ENCODE data around the gene TIMD4. TPM values are rescaled to one million over a fixed set of nuclear protein-coding genes. Genes with fewer than 3 reads are reported as not detected.
"Not testable (repeated sequence)": the region's sequence is repeated elsewhere in the genome, so short reads cannot be mapped to it uniquely, and the experiment has no call there.

TIMD4 gene
- total RNA-seq, 1 experiment from 2014 or later: not detected

DNA sequence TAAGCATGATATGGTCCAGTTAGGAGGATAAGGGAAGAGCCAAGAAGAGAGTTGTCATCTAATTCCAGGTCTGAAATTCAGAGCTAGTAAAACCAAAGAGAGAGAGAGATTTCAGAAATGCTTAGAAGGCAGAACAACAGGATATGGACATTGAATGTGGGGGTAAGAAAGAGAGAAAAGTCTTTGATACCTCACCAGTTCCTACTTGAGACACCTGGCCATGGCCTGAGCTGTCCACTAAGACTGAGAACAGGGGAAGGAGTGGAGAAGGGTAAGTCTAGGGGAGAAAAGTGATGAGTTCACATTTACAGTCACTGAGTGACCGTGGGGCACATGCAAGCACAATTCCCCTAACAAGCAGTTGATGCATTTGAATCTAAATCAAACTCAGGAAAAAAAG is 35.5 kb downstream of the TIMD4 start:
- TF ChIP-seq POLR2AphosphoS5 (IDR thresholded peaks at IDR 0.05; ENCODE audit: low read depth, low read length) (no peak), TCF7L2 (IDR thresholded peaks at IDR 0.05; ENCODE audit: low read depth, low read length) (no peak), SIN3A (IDR thresholded peaks at IDR 0.05; ENCODE audit: borderline replicate concordance, insufficient read depth, low read depth, low read length) (no peak)
- TF ChIP-seq, protein P1, sequence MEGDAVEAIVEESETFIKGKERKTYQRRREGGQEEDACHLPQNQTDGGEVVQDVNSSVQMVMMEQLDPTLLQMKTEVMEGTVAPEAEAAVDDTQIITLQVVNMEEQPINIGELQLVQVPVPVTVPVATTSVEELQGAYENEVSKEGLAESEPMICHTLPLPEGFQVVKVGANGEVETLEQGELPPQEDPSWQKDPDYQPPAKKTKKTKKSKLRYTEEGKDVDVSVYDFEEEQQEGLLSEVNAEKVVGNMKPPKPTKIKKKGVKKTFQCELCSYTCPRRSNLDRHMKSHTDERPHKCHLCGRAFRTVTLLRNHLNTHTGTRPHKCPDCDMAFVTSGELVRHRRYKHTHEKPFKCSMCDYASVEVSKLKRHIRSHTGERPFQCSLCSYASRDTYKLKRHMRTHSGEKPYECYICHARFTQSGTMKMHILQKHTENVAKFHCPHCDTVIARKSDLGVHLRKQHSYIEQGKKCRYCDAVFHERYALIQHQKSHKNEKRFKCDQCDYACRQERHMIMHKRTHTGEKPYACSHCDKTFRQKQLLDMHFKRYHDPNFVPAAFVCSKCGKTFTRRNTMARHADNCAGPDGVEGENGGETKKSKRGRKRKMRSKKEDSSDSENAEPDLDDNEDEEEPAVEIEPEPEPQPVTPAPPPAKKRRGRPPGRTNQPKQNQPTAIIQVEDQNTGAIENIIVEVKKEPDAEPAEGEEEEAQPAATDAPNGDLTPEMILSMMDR (IDR thresholded peaks at IDR 0.05): no peak
- TF ChIP-seq, protein P2, sequence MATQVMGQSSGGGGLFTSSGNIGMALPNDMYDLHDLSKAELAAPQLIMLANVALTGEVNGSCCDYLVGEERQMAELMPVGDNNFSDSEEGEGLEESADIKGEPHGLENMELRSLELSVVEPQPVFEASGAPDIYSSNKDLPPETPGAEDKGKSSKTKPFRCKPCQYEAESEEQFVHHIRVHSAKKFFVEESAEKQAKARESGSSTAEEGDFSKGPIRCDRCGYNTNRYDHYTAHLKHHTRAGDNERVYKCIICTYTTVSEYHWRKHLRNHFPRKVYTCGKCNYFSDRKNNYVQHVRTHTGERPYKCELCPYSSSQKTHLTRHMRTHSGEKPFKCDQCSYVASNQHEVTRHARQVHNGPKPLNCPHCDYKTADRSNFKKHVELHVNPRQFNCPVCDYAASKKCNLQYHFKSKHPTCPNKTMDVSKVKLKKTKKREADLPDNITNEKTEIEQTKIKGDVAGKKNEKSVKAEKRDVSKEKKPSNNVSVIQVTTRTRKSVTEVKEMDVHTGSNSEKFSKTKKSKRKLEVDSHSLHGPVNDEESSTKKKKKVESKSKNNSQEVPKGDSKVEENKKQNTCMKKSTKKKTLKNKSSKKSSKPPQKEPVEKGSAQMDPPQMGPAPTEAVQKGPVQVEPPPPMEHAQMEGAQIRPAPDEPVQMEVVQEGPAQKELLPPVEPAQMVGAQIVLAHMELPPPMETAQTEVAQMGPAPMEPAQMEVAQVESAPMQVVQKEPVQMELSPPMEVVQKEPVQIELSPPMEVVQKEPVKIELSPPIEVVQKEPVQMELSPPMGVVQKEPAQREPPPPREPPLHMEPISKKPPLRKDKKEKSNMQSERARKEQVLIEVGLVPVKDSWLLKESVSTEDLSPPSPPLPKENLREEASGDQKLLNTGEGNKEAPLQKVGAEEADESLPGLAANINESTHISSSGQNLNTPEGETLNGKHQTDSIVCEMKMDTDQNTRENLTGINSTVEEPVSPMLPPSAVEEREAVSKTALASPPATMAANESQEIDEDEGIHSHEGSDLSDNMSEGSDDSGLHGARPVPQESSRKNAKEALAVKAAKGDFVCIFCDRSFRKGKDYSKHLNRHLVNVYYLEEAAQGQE (IDR thresholded peaks at IDR 0.05; ENCODE audit: insufficient read depth in 1 of 2, low read depth in 2 of 2, low read length in 1 of 2): no peak
- Histone ChIP-seq H3K4me1 (ENCODE audit: control insufficient read depth, insufficient read depth, low read length) (no peaks in the 10 kb centered on the region), H3K9me3 (ENCODE audit: control insufficient read depth, insufficient read depth, low read depth, low read length) (no peaks in the 10 kb centered on the region), H3K27me3 (ENCODE audit: control insufficient read depth, insufficient read depth, low read length) (no peaks in the 10 kb centered on the region), H3K36me3 (ENCODE audit: control insufficient read depth, insufficient read depth, low read length) (no peaks in the 10 kb centered on the region), H3K27ac (ENCODE audit: low read length) (no peak overlapping the region), H3K4me3 (ENCODE audit: low read depth in 2 of 2, low read length in 2 of 2) (no peak overlapping the region)
- intact Hi-C loops (cut with micrococcal nuclease; ENCODE audit: unreplicated experiment): no loop called here
- ATAC-seq (no peak), DNase-seq (ENCODE audit: low read depth, low spot score) (no peak)
- POLR2A ChIA-PET: no interaction called here
- BruUV-seq (replicated peaks): no TSS peak
- CTCF ChIA-PET: no interaction called here
- in situ Hi-C loops (cut with HindIII; ENCODE audit: low pct_unique_long_range_greater_than_20kb, low sequenced_read_pairs): no loop called here

DNA sequence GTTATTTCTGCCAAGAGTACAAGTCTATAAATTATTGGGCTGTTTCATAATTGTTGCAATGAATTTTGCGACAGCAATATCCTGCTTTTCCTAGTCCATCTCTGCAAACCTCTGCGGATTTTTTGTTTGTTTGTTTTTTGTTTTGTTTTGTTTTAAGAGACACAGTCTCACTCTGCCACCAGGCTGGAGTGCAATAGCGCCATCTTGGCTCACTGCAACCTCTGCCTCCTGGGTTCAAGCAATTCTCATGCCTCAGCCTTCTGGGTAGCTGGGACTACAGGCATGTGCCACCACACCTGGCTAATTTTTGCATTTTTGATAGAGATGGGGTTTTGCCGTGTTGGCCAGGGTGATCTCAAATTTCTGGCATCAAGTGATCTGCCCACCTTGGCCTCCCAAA is 37.3 kb downstream of the TIMD4 start:
- ATAC-seq; POLR2A ChIA-PET; CTCF ChIA-PET; H3K4me3 ChIP-seq (ENCODE audit: low read depth in 2 of 2, low read length in 2 of 2); in situ Hi-C loops (cut with HindIII; ENCODE audit: low pct_unique_long_range_greater_than_20kb, low sequenced_read_pairs); H3K27me3 ChIP-seq (ENCODE audit: control insufficient read depth, insufficient read depth, low read length); BruUV-seq (replicated peaks); intact Hi-C loops (cut with micrococcal nuclease; ENCODE audit: unreplicated experiment); H3K9me3 ChIP-seq (ENCODE audit: control insufficient read depth, insufficient read depth, low read depth, low read length); H3K4me1 ChIP-seq (ENCODE audit: control insufficient read depth, insufficient read depth, low read length); DNase-seq (ENCODE audit: low read depth, low spot score); H3K27ac ChIP-seq (ENCODE audit: low read length); H3K36me3 ChIP-seq (ENCODE audit: control insufficient read depth, insufficient read depth, low read length): not testable (repeated sequence)

DNA sequence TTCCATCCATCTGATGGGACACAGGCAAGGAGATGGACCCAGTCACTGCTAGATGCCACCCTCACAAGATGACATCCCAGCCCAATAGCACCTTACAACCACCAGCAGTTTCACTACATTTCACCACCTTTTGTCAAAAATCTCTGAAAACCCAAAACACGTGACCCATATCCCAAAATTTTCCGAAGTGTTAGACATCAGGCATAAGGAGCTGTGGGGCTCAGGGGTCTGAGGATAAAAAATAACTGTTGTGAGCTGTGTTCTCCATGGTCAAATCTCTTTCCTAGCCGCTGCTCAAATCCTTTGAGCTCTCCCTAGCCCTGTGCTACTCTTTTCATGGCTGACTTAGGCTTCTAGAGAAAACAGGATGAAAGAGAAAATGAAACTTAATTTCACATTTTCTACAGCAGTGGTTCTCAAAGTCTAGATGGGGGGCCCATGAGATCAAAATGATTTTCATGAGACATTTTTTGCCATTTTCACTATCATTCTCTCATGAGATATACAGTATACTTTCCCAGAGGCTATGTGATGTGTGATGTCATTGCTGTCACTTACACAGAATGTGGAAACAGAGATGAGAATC is 40.7 kb downstream of the TIMD4 start:
- ChIA-PET CTCF (no interaction called here), POLR2A (no interaction called here)
- in situ Hi-C loops (cut with HindIII; ENCODE audit: low pct_unique_long_range_greater_than_20kb, low sequenced_read_pairs): no loop called here
- intact Hi-C loops (cut with micrococcal nuclease; ENCODE audit: unreplicated experiment): no loop called here
- Histone ChIP-seq H3K36me3 (ENCODE audit: control insufficient read depth, insufficient read depth, low read length) (no peaks in the 10 kb centered on the region), H3K9me3 (ENCODE audit: control insufficient read depth, insufficient read depth, low read depth, low read length) (no peaks in the 10 kb centered on the region), H3K27ac (ENCODE audit: low read length) (no peak overlapping the region), H3K4me1 (ENCODE audit: control insufficient read depth, insufficient read depth, low read length) (no peaks in the 10 kb centered on the region), H3K4me3 (ENCODE audit: low read depth in 2 of 2, low read length in 2 of 2) (no peak overlapping the region), H3K27me3 (ENCODE audit: control insufficient read depth, insufficient read depth, low read length) (no peaks in the 10 kb centered on the region)
- BruUV-seq (replicated peaks): no TSS peak
- no peak for ATAC-seq
- TF ChIP-seq SIN3A (IDR thresholded peaks at IDR 0.05; ENCODE audit: borderline replicate concordance, insufficient read depth, low read depth, low read length): no peak
- TF ChIP-seq, protein P2 (IDR thresholded peaks at IDR 0.05; ENCODE audit: insufficient read depth in 1 of 2, low read depth in 2 of 2, low read length in 1 of 2): no peak
- TF ChIP-seq, protein P1 (IDR thresholded peaks at IDR 0.05): no peak
- TF ChIP-seq POLR2AphosphoS5 (IDR thresholded peaks at IDR 0.05; ENCODE audit: low read depth, low read length): no peak
- TF ChIP-seq TCF7L2 (IDR thresholded peaks at IDR 0.05; ENCODE audit: low read depth, low read length): no peak
- no peak for DNase-seq (ENCODE audit: low read depth, low spot score)
